Kidney epithelial cell (primary cell): ENCODE data around the gene ALK. TPM values are rescaled to one million over a fixed set of nuclear protein-coding genes. Genes with fewer than 3 reads are reported as not detected.

Experiments
- DNase-seq: peaks from one replicate; pipeline ENCODE4 v3.0.0-alpha.2; 2010; ENCODE audit warnings: low read depth
- H3K27me3 ChIP-seq: 2 replicates; pipeline ENCODE4 v1.6.0; 2011; ENCODE audit warnings: low read length; ENCODE audit not compliant: control insufficient read depth, insufficient read depth
- H3K36me3 ChIP-seq: 2 replicates; pipeline ENCODE4 v1.5.1; 2011; ENCODE audit warnings: low read length; ENCODE audit not compliant: control insufficient read depth, insufficient read depth
- H3K4me3 ChIP-seq: 2 replicates; pipeline ENCODE4 v1.5.1; 2011; ENCODE audit warnings: low read depth, mild to moderate bottlenecking, control low read depth, low read length
- CTCF ChIP-seq: IDR thresholded peaks from 2 replicates; pipeline ENCODE4 v1.5.1; 2011; ENCODE audit warnings: mild to moderate bottlenecking, moderate library complexity, low read length, control low read depth, inconsistent platforms; ENCODE audit not compliant: insufficient read depth, poor library complexity, severe bottlenecking
- total RNA-seq: library from RNA; depleted of rRNA; stranded (reverse); fragments of >200 nt; gene quantifications from 2 replicates; pipeline ENCODE4 v1.2.3, GENCODE V29; 2015

The ALK gene
- total RNA-seq, 1 donor from 2014 or later, result not detected

DNA sequence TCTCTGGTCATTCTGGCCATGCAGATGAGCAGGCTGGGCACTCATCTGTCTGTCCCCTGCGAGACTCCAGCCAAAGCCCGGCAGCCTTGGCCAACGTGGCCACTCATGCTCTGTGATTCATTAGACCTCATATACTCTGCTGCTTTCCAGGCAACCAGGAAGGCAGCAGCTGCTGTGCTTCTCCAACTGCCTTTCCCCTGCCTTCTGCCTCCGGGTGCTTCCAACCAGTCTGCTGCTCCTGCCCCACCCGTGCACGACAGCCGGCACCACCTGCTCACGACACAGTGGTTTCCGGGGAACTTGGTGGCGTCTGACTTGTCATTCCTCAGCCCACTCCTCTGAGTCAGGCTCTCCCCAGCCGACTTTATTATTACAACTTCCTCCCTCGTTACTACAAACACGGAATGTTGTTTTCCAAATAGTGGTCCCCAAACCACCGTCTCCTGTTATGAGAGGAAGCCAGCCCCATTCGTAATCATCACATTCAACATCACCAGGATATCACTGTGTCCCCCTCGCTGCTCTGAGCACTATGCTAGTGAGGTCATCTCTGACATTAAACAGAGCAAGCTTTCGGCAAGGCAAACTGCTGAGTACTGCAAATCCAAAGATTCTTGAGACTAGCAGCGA lies 392.4 kb downstream of the ALK start:
- no peak for DNase-seq
- H3K36me3 ChIP-seq, result no peaks in the 10 kb centered on the region
- no peaks in the 10 kb centered on the region for H3K27me3 ChIP-seq
- TF ChIP-seq CTCF, result no peak
- no peak overlapping the region for H3K4me3 ChIP-seq

GRCh38 chr2:29528371-29528770 lies 393.0 kb downstream of the ALK start:
- H3K4me3 ChIP-seq, result no peak overlapping the region
- TF ChIP-seq CTCF, result no peak
- H3K36me3 ChIP-seq, result no peaks in the 10 kb centered on the region
- H3K27me3 ChIP-seq, result no peaks in the 10 kb centered on the region
- no peak for DNase-seq

DNA sequence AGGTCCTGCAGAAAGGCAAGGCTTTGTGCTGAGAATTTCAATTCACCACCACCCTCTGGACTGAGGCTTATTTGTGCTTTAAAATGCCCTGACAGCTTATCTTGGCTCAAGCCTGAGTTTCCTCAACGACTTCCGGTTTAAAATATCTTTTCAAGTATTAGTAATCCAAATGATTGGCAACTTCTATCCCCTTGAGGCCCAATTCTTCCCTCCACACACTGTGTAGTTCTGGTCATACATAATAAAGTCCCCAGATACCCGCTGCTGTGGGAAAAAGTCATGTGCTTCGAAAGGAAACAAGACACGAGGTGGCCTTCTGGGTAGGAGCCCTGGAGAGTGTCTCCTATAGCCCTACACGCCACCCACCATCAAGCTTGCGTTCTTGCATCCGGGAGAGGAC lies 393.4 kb downstream of the ALK start:
- H3K4me3 ChIP-seq, result no peak overlapping the region
- no peaks in the 10 kb centered on the region for H3K36me3 ChIP-seq
- DNase-seq, result no peak
- no peaks in the 10 kb centered on the region for H3K27me3 ChIP-seq
- no peak for TF ChIP-seq CTCF

- no peaks in the 10 kb centered on the region for H3K27me3 ChIP-seq
- H3K36me3 ChIP-seq, result no peaks in the 10 kb centered on the region
- DNase-seq, result no peak
- no peak overlapping the region for H3K4me3 ChIP-seq
- no peak for TF ChIP-seq CTCF
Measured at GRCh38 chr2:29526587-29527586, 394.5 kb downstream of the ALK start.

DNA sequence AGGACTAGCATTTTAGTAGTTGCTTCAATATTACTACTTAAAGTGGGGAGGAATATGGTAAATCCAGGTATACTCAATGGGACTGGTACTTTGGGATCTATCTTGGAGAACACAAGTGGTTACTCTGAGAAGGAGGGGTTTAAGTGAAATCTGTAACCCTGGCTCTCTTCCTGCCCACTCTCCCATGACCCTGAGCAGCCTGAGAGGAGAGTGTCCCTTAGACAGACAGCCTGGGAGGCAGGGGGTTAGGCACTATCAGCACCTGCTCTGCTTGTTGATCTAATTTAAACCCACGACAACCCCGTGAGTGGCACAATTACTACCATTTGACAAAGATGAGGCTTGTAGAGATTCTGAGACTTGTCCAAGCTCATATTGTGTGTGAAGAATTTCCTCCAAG lies 395.5 kb downstream of the ALK start:
- TF ChIP-seq CTCF, result no peak
- no peak overlapping the region for H3K4me3 ChIP-seq

More for the DNA sequence above, 395.5 kb downstream of the ALK start:
- Histone ChIP-seq H3K36me3 (no peaks in the 10 kb centered on the region), H3K27me3 (no peaks in the 10 kb centered on the region)
- DNase-seq, result no peak
